NCI-H187 treated with DMSO at 0.1 percent for 48 hours (cell line): ENCODE measurements around the gene MIDN.
A peak's percentile ranks its signal among the peaks of the same experiment; 100 is the strongest.
"Not testable (repeated sequence)": the region's sequence is repeated elsewhere in the genome, so short reads cannot be mapped to it uniquely, and the experiment has no call there.

Experiments
- DNase-seq: peaks from one replicate; lab custom pipeline; 2025; lab: John Stamatoyannopoulos, UW

The MIDN gene

DNA sequence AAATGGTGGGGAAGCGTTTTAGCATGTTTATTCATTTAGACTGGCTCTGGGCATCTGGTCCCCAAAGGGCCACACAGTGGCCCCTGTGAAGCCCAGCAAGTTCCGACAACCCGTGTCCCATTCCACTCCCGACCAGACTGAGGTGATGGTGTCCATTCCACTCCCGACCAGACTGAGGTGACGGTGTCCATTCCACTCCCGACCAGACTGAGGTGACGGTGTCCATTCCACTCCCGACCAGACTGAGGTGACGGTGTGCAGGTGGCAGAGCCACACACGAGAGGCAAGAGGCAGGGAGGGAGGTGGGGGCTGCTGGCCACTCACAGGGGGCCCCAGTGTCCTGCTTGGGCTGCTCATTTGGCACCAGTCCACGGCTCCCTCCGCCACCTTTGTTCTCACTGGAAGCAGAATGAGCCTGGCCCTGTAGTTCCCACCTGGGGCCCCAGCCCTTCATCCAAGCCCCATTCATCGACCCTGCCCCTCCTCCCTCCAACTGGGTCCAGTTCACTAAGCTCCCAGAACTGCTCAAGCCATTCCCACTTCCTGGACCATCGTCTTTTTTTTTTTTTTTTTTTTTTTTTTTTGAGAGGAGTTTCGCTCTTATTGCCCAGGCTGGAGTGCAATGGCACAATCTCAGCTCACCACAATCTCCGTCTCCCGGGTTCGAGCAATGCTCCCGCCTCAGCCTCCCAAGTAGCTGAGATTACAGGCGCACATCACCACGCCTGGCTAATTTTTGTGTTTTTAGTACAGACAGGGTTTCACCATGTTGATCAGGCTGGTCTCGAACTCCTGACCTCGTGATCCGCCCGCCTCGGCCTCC, 1.9 kb upstream of the MIDN start:
- not testable (repeated sequence) for DNase-seq

DNA sequence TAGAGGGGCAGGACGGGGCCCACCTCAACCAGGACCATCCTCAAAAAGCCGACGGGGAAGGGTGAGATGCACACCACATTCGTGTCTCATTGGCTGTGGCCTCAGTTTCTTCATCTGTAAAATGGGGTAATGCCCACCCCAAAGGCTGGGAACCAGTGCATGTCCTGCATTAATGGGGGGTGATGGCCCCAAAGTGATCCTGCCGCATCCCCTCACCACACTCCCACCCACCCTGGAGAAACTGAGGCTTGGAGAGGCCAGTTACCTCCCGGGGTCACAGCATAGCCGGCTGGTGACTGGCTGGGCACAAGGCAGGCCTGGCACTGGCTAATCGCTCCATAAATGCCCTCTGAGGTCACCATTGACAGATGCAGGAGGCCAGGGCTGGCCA, 640 bp upstream of the MIDN start:
- DNase-seq: no peak

DNA sequence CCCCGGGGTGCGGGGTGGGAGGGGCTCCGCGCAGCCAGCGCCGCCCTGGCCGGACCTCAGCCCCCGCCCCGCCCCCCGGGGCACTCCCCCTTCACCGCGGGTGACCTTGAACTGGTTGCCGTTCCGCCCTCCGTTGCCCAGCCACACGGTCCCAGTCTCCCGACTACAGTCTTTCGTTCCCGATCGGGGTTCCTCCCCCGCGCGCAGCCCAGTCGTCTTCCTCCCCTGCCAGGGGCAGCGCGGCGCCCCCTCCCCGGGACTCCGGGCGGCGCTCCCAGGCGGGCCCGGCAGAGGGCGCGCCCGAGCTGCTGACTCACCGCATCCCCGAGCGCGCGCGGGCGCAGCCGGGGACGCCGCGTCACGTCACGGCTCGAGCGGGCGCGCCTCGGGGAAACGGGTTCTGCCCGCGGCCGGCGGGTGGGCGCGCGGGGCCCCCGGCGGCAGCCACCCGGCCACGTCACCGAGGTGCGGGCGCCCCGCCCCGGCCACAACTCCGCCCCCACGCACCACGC, 459 bp downstream of the MIDN start:
- DNase-seq: no peak

DNA sequence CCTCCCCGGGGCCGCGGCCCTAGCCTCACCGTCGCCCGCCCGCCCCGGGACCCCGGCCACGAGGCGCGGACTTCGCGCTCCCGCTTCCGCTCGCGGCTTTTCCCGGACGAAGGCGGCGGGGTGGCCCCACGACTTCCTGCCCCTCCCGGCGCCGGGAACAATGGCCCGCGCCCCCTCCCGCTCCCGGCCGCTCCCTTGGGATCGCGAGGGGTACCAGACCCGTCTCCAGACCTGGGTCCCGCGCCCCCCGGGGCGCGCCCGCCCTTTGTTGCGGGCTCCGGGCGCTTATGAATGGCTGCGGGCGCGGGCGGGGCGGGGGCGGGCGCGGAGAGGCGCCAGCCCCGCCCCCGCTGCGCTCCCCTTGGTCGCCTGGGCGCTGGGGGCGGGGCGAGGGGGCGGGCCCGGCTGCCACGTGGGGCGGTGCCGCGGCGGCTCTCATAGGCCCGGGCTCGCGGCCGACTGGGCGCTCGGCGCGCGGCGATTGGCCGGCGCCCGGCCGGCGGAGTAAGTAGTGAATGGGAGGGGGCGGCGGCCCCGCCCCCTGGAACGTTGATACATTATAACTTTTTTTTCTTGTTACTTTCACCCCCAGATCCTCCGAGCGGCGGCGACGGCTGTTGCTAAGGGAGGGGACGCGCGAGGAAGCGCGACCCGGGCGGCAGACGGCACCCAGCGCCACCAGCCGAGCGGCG, 1.1 kb downstream of the MIDN start:
- peak; percentile 72 for DNase-seq

DNA sequence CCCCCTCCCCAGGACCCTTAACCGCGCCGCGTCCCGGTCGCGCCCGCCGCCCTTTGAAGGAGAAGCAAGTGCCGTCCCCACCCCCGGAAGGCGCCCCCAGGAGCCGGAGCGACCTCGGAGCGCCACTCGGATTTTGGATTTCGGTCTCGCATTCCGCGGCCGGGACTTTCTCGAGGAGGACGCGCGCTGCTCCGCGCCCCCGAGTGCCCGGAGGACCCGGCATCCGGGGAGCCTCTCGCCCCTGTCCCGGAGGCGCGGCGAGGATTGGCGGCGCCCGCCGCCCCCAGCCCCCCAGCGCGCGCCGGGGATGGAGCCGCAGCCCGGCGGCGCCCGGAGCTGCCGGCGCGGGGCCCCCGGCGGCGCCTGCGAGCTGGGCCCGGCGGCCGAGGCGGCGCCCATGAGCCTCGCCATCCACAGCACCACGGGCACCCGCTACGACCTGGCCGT, 1.6 kb downstream of the MIDN start:
- no peak for DNase-seq

DNA sequence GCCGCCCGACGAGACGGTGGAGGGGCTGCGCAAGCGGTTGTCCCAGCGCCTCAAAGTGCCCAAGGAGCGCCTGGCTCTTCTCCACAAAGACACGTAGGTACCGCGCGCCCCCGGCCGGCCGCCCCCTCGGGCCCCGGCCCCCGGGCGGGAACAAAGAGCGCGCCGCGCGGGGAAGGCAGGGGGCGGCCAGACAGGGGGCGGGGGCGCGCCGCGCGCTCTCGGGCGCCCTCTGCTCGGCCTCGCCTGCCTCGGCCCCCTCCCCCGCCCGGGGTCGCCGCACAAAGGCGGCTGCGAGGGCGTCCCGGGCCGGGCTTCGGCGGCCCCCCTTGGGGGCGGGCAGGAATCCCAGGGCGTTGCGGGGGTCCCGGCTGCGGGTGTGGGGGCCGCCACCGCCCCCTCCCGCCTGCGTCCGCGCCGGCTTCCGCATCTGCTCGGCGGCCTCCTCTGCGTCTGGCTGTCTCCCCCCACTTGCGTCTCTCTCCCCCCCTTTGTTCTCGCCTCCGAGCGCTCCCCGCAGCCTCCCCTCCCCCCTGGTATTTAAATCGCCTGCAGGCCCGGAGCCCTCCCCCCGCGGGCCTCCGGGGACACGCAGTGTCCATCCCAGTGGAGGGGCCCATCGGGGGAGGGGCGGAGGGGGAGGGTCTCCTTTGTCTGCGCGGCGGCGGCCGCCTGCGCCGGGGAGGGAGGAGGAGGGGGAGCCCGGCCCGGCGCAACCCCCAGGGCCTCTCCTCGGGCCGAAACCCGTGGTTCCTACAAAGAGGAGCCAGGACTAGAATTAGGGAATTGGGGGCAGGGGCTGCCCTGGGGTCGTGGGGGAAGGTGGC, 2.3 kb downstream of the MIDN start:
- DNase-seq: no peak

DNA sequence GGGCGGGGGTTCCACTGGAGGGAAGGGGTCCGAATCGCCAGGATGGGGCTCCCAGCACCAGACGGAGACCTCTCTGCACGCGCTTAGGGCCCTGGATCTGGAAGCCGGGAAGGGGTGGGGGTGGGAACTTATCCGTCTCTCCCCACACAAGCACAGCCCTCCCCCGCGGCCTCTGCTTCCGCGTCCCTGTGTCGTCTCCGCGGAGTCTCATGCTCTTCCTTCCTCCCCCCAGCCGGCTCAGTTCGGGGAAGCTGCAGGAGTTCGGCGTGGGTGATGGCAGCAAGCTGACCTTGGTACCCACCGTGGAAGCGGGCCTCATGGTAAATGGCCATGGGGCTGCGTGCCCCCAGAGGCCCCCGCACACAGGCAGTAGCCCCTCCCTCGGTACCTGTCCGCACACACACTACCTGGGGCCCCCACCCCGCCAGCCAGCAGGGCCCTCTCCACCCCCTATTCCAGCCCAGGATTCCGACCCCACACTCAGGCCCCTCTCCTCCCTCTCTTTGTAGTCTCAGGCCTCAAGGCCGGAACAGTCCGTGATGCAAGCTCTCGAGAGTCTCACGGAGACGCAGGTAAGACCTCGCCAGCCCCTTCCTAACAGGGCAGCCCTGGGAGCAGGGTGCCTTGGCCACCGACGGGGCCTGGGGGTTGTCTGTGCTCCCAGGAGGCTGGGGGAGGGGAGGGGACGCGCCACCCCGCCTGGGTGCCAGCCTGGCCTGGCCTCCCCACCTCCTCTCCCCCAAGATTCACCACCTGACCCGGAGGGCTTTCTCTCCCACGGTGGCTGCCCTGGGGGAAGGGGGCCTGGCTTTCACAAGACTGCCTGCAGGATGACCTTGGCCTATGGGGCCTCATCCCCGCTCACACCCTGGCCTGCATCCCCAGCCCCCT, 3.2 kb downstream of the MIDN start:
- DNase-seq: no peak

DNA sequence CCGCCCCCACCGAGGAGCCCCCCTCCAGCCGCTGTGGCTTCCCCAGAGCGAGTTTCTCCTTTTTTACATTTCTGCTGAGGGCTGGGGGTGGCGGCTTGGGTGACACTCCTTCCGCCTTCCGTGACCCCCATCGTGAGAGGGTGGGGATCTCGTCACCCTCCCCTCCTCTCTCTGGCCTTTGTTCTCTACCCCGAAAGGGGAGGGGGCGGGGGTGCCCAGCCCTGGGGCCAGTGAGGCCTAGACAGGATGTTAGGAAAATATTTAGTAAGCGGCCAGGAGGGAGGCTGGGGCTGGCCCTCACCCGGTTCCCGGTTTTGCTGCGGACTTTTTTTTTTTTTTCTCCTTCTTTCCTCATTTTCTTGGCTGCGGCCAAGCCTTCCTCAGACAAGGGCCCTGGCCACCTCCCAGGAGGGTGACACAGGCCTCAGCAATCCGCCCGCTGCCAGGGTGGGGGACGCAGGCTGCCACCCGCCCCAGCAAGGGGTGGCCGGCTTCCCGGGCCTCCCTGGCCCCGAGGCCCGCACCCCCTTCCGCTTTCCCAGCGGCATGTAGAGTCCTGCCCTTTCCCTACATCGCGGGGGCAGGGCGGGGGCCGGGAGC, 3.9 kb downstream of the MIDN start:
- no peak for DNase-seq

DNA sequence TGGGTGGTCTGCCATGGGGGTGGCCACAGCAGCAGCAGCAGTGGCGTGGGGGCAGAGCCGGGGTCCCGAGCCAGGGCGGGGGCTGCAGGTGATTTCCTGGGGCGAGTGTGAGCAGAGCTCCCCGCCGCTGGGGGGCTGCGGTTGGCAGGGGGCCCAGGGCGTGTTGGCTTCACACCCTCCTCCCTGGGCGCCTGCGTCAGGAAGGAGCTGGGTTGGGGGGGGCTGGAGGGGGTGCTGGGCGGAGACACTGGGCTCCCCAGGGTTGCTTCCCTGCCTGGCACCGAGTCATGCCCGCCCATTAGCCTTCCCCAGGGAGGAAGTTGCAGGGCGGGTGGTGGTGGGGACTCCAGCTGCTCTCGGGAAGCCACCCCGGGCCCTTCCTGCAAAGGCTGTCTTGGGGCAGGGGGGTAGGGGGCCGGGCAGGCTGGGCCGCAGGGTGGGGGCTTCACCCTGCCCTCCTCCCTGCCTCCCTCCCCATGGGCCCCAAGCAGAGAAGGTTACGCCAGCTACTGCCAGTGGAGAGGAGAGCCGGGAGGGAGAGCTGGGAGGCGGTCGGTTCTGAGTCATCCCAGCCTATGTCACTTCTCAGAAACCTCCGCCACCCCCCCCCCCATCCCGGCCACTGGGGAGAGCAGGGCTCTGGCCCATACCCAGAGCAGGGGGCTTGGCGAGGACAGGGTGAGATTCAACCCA, 4.6 kb downstream of the MIDN start:
- no peak for DNase-seq

DNA sequence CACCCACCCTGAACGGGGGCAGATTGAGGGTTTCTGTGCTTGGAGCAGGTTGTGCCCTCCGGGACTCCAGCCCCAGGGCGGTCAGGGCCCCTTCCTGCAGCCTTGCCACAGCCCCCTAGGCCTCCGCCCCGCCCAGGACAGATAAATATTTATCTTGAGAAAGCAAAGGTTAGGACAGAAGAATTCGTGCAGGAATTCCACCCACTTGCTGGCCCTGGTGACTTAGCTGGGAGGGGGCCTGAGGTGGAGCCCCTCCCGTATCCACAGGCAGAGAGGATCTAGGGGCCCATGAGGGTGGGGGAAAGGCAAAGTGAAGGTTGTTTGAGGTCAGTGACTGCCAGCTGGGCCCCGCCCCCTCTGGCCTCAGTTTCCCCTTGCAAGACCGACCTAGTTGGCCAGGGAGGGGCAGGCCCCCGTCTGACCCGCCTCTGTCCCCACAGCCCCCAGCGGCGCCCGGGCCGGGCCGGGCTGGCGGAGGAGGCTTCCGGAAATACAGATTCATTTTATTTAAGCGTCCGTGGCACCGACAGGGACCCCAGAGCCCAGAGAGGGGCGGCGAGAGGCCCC, 5.2 kb downstream of the MIDN start:
- no peak for DNase-seq

DNA sequence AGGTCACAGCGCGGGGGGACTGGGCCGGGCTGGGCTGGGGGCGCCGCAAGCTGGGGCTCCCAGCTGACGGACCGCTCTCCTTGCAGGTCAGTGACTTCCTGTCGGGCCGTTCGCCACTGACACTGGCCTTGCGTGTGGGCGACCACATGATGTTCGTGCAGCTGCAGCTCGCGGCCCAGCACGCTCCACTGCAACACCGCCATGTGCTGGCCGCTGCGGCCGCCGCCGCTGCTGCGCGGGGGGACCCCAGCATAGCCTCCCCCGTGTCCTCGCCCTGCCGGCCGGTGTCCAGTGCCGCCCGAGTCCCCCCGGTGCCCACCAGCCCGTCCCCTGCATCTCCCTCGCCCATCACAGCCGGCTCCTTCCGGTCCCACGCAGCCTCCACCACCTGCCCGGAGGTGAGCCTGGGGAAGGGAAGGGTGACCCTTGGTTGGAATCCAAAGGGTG, 5.7 kb downstream of the MIDN start:
- no peak for DNase-seq

DNA sequence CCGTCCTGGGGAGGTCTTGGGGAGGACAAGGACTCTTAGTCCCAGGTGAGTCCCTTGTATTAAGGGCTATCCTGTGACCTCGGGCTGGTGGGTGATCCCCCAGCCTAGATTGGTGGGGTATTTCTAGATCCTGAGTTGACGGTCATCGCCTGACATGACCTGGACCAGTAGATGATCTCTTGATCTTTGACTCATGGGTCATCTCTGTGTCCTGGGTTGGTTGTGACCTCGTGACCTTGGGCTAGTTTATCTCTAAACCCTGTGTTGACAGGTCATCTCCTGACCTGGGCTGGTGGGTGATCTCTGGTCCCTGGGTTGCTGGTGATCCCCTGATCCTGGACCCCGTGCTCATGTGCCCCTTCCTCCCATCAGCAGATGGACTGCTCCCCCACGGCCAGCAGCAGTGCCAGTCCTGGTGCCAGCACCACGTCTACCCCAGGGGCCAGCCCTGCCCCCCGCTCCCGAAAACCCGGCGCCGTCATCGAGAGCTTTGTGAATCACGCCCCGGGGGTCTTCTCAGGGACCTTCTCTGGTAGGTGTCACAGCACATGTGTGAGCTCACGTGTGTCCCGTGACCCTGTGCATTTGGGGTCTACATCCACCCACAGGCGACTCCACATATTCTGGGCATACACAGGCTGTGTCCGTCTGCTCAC, 6.3 kb downstream of the MIDN start:
- DNase-seq: no peak

DNA sequence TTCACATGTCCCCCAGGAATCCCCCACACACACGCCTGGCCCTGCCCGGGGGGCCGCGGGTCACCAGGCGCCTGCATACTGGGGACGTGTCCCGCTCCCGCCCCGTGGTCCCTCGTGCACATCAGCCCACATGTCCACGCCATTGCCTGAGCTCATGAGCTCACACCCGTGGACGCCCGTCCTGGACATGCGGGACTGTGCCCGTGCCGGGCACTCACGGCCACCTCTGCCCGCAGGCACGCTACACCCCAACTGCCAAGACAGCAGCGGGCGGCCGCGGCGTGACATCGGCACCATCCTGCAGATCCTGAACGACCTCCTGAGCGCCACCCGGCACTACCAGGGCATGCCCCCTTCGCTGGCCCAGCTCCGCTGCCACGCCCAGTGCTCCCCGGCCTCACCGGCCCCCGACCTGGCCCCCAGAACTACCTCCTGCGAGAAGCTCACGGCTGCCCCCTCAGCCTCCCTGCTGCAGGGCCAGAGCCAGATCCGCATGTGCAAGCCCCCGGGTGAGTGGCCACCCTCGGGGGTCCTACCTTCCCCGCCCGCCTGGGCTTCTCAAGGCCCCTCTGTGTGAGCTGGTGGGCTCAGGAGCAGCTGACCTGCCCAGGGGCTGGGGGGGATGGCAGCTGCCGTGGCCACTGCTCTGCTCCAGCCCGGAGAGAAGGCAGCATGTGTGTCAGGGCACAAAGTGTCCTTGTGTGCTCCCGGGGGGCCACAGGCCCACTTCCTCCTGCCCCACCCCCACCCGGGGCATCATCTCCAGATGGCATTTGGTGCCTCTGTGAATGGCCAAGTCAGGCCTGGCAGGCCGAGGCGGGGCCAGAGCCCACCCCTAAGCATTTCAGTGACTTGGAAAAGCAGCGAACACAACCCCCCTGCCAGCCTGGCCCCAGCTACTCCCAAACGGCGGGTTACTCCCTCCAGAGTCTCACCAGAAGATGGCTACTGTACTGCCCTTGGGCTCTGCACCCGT, 7.1 kb downstream of the MIDN start:
- no peak for DNase-seq

DNA sequence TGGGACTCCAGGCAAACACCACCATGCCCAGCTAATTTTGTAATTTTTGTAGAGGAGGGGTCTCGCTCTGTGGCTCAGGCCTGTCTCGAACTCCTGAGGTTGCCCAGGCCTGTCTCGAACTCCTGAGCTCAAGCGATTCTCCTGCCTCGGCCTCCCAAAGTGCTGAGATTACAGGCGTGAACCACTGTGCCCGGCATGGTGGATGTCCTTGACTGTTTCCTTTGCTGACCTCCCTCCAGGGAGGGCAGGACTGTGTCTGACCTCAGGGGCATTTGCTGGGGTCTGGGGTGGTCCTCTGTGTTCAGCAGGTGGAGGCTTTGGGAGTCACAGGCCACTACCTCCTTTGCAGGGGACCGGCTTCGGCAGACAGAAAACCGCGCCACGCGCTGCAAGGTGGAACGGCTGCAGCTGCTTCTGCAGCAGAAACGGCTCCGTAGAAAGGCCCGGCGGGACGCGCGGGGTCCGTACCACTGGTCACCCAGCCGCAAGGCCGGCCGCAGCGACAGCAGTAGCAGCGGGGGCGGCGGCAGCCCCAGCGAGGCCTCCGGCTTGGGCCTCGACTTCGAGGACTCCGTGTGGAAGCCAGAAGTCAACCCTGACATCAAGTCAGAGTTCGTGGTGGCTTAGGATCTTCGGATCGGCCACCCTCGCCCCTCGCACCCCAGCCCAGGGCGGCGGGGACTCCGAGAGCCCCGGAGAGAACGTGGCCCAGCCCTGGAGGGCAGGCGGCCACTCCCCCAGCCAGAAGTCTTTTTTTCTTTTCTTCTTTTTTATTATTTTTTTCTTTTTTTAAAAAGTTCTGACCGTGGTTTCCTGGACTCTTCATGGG, 8.5 kb downstream of the MIDN start:
- DNase-seq: no peak

DNA sequence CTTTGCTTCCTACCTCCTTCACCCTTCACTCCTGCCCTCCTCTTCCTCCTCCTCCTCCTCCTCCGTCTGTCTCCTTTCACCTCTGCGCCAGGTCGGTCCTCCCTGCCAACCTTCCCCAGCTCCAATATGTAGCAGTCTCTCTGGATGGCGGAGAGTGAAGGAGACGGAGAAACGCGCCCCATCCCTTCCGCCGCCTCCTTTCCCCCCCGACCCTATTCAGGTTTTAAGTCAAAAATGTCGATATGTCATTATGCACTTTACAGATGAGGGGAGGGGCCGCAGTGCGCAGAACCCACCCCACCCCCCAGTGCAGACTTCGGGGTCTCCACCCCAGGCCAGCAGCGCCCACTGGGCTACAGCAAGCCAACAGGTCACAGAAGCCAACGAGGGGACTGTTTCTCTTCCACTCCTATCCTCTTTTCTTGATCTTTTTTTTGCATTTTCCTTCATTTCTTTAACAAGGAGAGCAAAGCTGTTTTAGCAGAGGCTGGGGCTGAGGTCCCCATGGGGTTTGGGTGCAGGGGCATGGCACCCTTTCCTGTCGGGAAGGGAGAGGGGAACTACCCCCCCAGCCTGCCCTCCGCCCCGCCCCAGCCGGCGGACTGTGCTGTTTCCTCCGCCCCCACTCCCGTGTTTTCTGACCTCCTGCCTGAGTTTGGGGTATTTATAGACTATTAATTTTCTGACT, 9.2 kb downstream of the MIDN start:
- no peak for DNase-seq

DNA sequence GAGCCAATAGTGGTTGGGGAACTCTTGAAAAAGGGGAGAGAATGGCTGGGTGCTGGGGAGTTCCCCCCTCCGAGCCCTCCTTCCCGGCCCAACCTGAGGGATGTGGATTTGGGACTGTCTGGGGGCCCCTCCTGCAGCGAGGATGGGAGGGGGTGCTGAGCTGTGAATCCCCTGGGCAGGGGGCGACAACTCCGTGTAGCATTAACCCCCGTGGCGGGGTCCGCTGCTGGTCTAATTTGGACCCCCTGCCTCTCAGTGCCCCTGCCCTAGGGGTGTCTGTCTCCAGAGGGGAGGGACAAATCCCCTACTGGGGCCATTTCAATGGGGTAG, 9.7 kb downstream of the MIDN start:
- DNase-seq: no peak

DNA sequence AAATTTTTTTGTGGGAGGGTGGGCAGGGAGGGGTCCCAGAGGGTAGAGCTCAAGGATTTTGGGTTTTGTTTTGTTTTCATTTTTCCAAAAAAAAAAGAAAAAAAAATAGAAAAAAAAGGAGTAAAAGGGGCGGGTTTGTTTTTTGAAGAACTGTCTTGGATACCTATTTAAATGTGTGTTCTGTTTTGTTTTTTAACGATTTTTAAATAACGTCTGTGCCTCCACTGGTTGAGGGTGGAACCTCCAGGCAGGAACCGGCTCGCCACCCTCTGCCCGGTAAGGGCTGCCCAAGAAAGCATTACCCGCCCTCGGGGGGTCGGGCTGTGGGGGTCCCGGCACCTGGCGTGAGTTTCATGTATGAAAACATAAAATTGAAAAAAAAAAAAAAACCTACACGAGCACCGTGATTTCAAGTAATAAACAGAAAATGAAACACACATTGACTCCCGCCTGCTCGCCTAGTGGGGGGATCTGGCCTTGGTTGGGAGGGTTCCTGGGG, 10.4 kb downstream of the MIDN start:
- no peak for DNase-seq
